Esophagus (tissue), 2 donors: ENCODE data around the gene MED12L. TPM values are rescaled to one million over a fixed set of nuclear protein-coding genes. Genes with fewer than 3 reads are reported as not detected.
A peak's percentile ranks its signal among the peaks of the same experiment; 100 is the strongest.
"Not testable (repeated sequence)": the region's sequence is repeated elsewhere in the genome, so short reads cannot be mapped to it uniquely, and the experiment has no call there.

ENCODE experiments used
- H3K27ac ChIP-seq, 2 donors: one replicate each; pipeline ENCODE4 v1.5.1; 2013; ENCODE audit warnings: low read depth in 2 of 2, mild to moderate bottlenecking in 2 of 2, inconsistent platforms in 1 of 2, low read length in 1 of 2, moderate library complexity in 1 of 2
- H3K27me3 ChIP-seq, 2 donors: one replicate each; pipeline ENCODE4 v1.6.1; 2013; ENCODE audit warnings: low read length in 2 of 2, control low read depth in 1 of 2, mild to moderate bottlenecking in 1 of 2; ENCODE audit not compliant: insufficient read depth in 2 of 2, control insufficient read depth in 1 of 2
- H3K36me3 ChIP-seq, 2 donors: one replicate each; pipeline ENCODE4 v1.6.1; 2013; ENCODE audit warnings: low read length in 1 of 2; ENCODE audit not compliant: control insufficient read depth in 2 of 2, insufficient read depth in 2 of 2
- H3K4me1 ChIP-seq, 2 donors: one replicate each; pipeline ENCODE4 v1.6.1; 2013; ENCODE audit warnings: low read length in 1 of 2; ENCODE audit not compliant: control insufficient read depth in 2 of 2, insufficient read depth in 2 of 2
- H3K4me3 ChIP-seq, 2 donors: one replicate each; pipeline ENCODE4 v1.5.1; 2013; ENCODE audit warnings: low read length in 2 of 2, mild to moderate bottlenecking in 2 of 2, low read depth in 1 of 2, moderate library complexity in 1 of 2
- H3K9me3 ChIP-seq, 2 donors: one replicate each; pipeline ENCODE4 v1.6.1; 2013; ENCODE audit warnings: mild to moderate bottlenecking in 2 of 2, low read depth in 1 of 2, low read length in 1 of 2, moderate library complexity in 1 of 2; ENCODE audit not compliant: control insufficient read depth in 2 of 2, insufficient read depth in 1 of 2
- WGBS, 2 donors: extraction: QIAGEN DNeasy Blood & Tissue Kit; methylation state at CpG; one replicate each; pipeline ENCODE4 v1.1.7; 2013; 5-methylcytosine and 5-hydroxymethylcytosine counted together
- polyA plus RNA-seq, 2 donors: library from polyadenylated mRNA; stranded (reverse); fragments of 200-250 nt; gene quantifications; one replicate each; pipeline ENCODE4 v1.2.3, GENCODE V29; 2013
- donor health status: healthy with polysubstance abuse.
- donor health status: Bipolar disorder and iron deficiency.

Gene MED12L
- polyA plus RNA-seq, 2 donors: 0.05 to 0.08 TPM

DNA sequence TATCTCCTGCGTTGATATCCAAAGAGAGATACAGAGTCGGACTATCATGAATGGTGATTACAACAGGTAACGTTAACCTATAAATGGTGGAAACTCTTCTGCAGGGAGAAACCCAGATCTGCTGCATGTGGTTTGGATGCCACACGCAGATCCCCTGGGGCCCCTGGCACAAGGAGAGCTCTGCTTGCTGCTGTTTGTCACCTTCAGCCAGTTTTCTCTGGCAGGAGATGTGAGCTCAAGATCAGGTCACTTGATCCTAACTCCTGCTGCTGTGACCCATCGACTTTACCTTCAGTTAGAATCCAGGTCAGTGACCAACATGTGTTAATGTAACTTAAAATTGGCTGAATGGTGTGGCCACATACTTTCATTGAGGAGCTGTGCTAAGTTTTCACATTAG is 141.4 kb downstream of the MED12L start:
- H3K4me1 ChIP-seq: no peaks in the 10 kb centered on the region
- no peaks in the 10 kb centered on the region for H3K36me3 ChIP-seq
- WGBS, 2 donors: 85 to 89% methylated on average over 5 of the region's 5 CpGs
- no peaks in the 10 kb centered on the region for H3K9me3 ChIP-seq
- H3K4me3 ChIP-seq: no peak overlapping the region
- H3K27ac ChIP-seq: no peak overlapping the region
- H3K27me3 ChIP-seq: no peaks in the 10 kb centered on the region

DNA sequence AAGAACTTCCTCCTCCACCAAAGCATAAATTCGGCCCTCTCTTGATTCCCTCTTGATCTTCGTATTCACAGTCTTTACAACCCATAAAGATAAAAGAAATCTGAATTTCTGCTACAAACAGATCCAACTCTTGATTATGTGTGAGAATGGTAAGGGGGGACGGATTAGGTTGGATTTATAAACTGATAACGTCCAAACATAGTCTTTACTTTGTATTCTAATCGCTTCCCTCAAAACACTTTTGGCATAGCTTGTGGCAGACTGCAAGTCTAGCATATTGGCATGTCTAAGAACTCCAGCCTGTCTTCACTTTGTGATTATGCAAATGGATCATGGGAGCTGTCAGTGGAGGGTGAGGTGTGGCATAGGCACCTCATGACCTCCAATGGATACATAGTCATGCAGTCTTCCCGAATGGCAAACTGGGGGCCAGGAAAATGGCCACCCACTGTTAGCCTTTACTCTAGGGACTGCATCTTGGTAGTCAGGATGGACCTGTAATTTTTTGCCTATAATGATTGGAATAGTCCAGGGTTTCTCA is 141.9 kb downstream of the MED12L start:
- Histone ChIP-seq H3K36me3 (no peaks in the 10 kb centered on the region), H3K4me1 (no peaks in the 10 kb centered on the region), H3K27me3 (no peaks in the 10 kb centered on the region), H3K9me3 (no peaks in the 10 kb centered on the region), H3K4me3 (no peak overlapping the region), H3K27ac (peak overlapping the region in 1 of 2 donors; percentile 4)
- WGBS, 2 donors: 76 to 77% methylated on average over 6 of the region's 6 CpGs

DNA sequence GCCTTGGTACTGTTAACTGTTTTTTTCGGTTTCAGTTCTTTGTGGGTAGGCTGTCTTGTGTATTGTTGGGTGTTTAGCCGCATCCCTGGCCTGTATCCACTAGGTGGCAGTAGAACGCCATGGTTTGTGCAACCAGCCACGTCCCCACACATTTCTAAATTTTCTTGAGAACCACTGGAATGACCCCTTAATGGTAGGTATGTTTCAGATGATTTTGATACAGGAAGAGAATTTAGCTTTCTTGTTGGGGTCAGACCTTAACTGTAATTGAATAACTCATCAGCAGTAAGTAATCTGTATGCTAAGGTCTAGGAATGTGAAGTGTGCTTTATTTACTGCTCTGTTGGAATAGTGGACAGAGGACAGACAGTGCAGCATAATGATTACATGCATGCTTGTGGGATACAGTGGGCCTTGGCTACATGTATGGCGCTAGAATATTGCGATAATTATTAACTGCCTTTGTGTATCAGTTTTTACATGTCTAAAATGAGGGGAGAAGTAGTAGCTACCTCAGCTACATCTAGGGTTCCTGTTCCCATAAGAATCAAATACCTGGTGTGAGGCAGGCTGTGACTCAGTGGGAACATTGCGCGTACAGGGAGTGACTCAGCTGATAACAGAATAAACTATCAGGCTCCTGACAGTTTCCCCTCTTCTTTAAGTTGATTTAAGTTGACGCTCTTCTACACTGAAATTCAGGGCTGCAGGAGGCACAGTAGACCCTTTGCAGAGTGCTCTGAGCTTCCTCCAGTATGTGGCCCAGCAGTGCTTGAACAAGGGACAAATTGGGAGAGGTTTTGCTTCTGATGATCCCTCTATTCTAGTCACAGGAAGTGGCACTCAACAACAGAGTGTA is 142.6 kb downstream of the MED12L start:
- Histone ChIP-seq H3K27ac (no peak overlapping the region), H3K36me3 (no peaks in the 10 kb centered on the region), H3K9me3 (no peaks in the 10 kb centered on the region), H3K4me1 (no peaks in the 10 kb centered on the region), H3K27me3 (no peaks in the 10 kb centered on the region), H3K4me3 (no peak overlapping the region)
- WGBS, 2 donors: 40 to 41% methylated on average over 9 of the region's 9 CpGs

DNA sequence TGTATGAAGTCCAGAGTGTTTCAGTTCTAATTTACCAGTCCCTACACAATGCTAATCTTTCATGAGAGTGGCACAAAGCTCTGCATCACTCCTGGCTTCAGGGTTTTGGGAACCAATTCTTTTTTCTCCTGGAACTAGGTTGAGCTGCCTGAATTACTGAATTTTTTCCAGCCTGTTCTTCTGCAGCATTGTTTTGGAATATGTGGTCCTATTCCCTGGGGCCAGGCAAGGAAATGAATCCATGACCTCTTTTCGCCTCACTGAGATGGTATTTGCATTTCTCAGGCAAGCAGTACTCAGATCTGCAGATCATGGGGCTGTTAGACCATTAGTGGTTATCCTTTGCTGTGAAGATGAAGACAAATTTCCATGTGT is 143.2 kb downstream of the MED12L start:
- H3K4me1 ChIP-seq: no peaks in the 10 kb centered on the region
- peak overlapping the region in 1 of 2 donors; percentile 13 for H3K27ac ChIP-seq
- 59% methylated on average over 1 of the region's 1 CpG for WGBS, 2 donors

DNA sequence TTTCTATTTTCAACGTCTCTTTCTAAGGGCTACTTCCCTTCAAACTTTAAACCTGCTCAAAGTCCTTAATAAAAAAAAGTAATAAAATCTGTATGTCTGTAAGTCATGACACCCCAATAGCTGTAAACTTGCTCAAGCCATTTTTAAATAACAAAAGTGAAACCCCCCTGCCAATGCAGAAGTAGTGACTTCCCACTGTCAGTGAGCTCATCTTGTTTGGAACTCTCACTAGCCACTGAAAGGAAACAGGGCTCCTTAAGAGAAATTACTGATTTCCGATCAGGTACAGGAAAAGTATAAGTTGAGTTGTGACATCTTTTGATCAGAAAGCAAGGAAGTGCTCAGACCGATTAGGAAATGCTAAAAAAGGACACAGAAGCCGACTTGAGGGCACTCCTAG is 145.2 kb downstream of the MED12L start:
- H3K4me1 ChIP-seq: no peaks in the 10 kb centered on the region
- 40 to 45% methylated on average over 4 of the region's 4 CpGs for WGBS, 2 donors
- no peaks in the 10 kb centered on the region for H3K9me3 ChIP-seq
- no peaks in the 10 kb centered on the region for H3K36me3 ChIP-seq
- H3K27ac ChIP-seq: no peak overlapping the region
- no peak overlapping the region for H3K4me3 ChIP-seq
- H3K27me3 ChIP-seq: no peaks in the 10 kb centered on the region

More for the DNA sequence above, 143.2 kb downstream of the MED12L start:
- Histone ChIP-seq H3K4me3 (no peak overlapping the region), H3K36me3 (no peaks in the 10 kb centered on the region), H3K9me3 (no peaks in the 10 kb centered on the region), H3K27me3 (no peaks in the 10 kb centered on the region)

DNA sequence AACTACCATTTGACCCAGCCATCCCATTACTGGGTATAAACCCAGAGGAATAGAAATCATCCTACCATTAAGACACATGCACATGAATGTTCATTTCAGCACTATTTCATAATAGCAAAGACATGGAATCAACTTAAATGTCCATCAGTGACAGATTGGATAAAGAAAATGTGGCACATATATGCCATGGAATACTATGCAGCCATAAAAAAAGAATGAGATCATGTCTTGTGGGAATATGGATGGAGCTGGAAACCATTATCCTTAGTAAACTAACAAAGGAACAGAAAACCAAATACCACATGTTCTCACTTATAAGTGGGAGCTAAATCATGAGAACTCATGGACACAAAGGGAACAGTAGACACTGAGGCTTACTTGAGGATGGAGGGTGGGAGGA is 146.9 kb downstream of the MED12L start:
- H3K27ac ChIP-seq, H3K4me1 ChIP-seq, H3K9me3 ChIP-seq, H3K4me3 ChIP-seq, H3K36me3 ChIP-seq, H3K27me3 ChIP-seq: not testable (repeated sequence)

DNA sequence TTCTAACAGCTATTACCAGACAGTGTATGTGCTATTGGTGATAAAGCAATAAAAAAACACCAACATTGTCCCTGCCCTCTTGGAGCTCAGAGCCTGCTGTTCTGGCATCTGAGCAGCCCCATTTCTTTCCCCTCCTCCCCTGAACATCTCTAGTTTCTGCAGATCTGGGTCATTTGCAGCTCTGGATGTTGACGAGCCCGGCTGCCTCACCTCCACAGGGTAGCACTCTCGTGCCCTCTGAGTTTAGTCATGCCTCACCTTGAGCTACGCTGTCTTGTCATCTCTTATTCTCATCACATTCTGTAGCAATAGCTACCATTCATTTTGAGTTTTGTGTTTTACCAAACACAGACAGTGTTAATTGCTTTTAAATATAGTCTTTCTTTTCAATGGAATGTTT is 147.5 kb downstream of the MED12L start:
- no peaks in the 10 kb centered on the region for H3K36me3 ChIP-seq
- H3K27me3 ChIP-seq: no peaks in the 10 kb centered on the region
- no peaks in the 10 kb centered on the region for H3K9me3 ChIP-seq
- 92 to 93% methylated on average over 4 of the region's 4 CpGs for WGBS, 2 donors
- H3K27ac ChIP-seq: no peak overlapping the region
- H3K4me1 ChIP-seq: no peaks in the 10 kb centered on the region
- no peak overlapping the region for H3K4me3 ChIP-seq

DNA sequence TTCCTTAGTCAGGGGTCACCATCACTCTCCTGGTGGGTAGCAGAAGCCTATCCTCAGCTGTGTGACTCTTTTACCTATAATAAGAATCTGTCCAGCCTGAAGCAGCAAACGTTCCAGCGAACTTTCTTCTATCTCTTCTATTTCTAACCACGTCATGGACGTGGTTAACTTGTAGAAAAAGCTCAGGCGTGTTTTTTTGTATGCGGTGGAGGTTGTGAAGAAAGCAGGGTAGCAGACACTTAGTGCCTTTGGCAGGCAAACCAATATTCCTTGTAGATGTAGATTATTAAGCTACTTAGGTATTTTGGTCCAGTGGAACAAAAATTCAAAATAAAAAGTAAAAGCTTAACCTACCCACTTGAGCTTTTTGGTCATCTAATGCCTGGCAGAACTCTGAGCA is 149.4 kb downstream of the MED12L start:
- no peaks in the 10 kb centered on the region for H3K27me3 ChIP-seq
- no peak overlapping the region for H3K4me3 ChIP-seq
- no peaks in the 10 kb centered on the region for H3K36me3 ChIP-seq
- H3K4me1 ChIP-seq: no peaks in the 10 kb centered on the region
- 85 to 90% methylated on average over 6 of the region's 6 CpGs for WGBS, 2 donors
- H3K27ac ChIP-seq: no peak overlapping the region
- H3K9me3 ChIP-seq: no peaks in the 10 kb centered on the region

DNA sequence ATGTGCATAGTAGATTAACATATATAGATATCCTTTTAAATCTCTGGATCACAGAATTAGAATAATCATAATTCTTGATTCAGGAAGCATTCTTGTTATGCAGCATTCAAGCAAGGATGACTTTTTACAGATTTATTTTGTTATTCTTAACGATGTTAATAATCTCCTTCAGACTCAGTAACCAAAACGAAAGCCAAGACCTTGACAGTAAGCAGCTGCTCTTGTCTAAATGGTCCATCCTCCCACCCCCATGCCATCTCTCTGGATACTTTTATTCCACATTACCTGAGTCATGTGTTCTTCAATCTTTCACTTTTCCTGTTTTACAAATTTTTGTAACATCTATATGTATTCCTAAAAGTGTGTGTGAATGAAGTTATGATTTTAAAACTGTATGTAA is 150.9 kb downstream of the MED12L start:
- H3K27me3 ChIP-seq: no peaks in the 10 kb centered on the region
- no peak overlapping the region for H3K4me3 ChIP-seq
- H3K36me3 ChIP-seq: no peaks in the 10 kb centered on the region
- no peaks in the 10 kb centered on the region for H3K9me3 ChIP-seq
- H3K4me1 ChIP-seq: no peaks in the 10 kb centered on the region
- 62 to 67% methylated on average over 2 of the region's 2 CpGs for WGBS, 2 donors
- no peak overlapping the region for H3K27ac ChIP-seq

DNA sequence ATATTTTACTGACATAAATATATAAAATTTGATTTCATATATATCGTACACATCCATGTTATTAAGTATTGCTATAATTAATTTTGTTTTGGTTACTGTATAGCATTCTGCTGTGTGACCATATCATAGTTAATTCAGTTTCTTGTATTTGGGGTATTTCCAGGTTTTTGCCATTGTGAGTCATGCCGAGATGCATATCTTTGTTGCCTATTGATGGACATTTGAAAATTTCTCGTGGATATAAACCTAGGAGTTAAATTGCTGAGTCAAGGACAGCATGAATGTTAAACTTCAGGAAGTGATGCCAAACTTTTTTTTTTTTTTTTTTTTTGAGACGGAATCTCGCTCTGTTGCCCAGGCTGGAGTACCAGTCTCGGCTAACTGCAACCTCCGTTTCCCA is 151.3 kb downstream of the MED12L start:
- H3K4me1 ChIP-seq: no peaks in the 10 kb centered on the region
- H3K27me3 ChIP-seq: no peaks in the 10 kb centered on the region
- H3K27ac ChIP-seq: no peak overlapping the region
- 88 to 89% methylated on average over 7 of the region's 7 CpGs for WGBS, 2 donors
- H3K36me3 ChIP-seq: no peaks in the 10 kb centered on the region
- no peaks in the 10 kb centered on the region for H3K9me3 ChIP-seq
- H3K4me3 ChIP-seq: no peak overlapping the region
